Panc1 (cell line): Measurements from ENCODE around the gene RAB3IL1. TPM values are rescaled to one million over a fixed set of nuclear protein-coding genes. Genes with fewer than 3 reads are reported as not detected.

Experiments
- ATAC-seq: fragments of 200-7000 bp; cut with Tn5 transposase; 2 replicates; pipeline ENCODE4 v1.9.1; 2020; ENCODE audit warnings: mild to moderate bottlenecking, moderate library complexity
- BruUV-seq: library from RNA; stranded (reverse); fragments of 400-500 nt; replicated peaks from 2 replicates; lab custom pipeline; 2021; lab: Mats Ljungman, UMichigan
- CTCF ChIA-PET: fragments of 300-600 bp; sonication (Branson Sonifier 250); formaldehyde crosslinking; loops from one replicate; lab custom pipeline; 2022; ENCODE audit warnings: antibody characterized with exemption; lab: Charles Lee
- POLR2A ChIA-PET: fragments of 300-600 bp; sonication (Branson Sonifier 250); formaldehyde crosslinking; loops from one replicate; lab custom pipeline; 2022; ENCODE audit warnings: antibody characterized with exemption; lab: Charles Lee
- DNase-seq: peaks from one replicate; pipeline ENCODE4 v3.0.0-alpha.2; 2010; ENCODE audit warnings: low read depth, low spot score
- H3K27ac ChIP-seq: 2 replicates; pipeline ENCODE4 v1.5.1; 2011; ENCODE audit warnings: mild to moderate bottlenecking, low read length, inconsistent platforms
- H3K27me3 ChIP-seq: fragments of 200-500 bp; sonication (Bioruptor generic); 2 replicates; pipeline ENCODE4 v1.6.0; 2014; ENCODE audit warnings: low read length, inconsistent platforms; ENCODE audit not compliant: control insufficient read depth, insufficient read depth
- H3K36me3 ChIP-seq: fragments of 200-500 bp; sonication (Bioruptor generic); 2 replicates; pipeline ENCODE4 v1.5.1; 2014; ENCODE audit warnings: inconsistent platforms, mild to moderate bottlenecking, low read length, moderate library complexity; ENCODE audit not compliant: control insufficient read depth, insufficient read depth
- H3K4me1 ChIP-seq: 2 replicates; pipeline ENCODE4 v1.5.1; 2011; ENCODE audit warnings: inconsistent platforms, mild to moderate bottlenecking, low read length, moderate library complexity; ENCODE audit not compliant: control insufficient read depth, insufficient read depth
- H3K4me3 ChIP-seq, 2 experiments: 2 replicates each; pipeline ENCODE4 v1.5.1; 2011 to 2012; ENCODE audit warnings: low read depth in 2 of 2, low read length in 2 of 2, mild to moderate bottlenecking in 2 of 2, inconsistent platforms in 1 of 2, moderate library complexity in 1 of 2
- H3K9me3 ChIP-seq: fragments of 200-500 bp; sonication (Bioruptor generic); 2 replicates; pipeline ENCODE4 v1.5.1; 2014; ENCODE audit warnings: low read depth, mild to moderate bottlenecking, inconsistent platforms, low read length, moderate library complexity; ENCODE audit not compliant: control insufficient read depth, insufficient read depth
- POLR2AphosphoS5 ChIP-seq: IDR thresholded peaks from 2 replicates; pipeline ENCODE4 v1.6.1; 2012; ENCODE audit warnings: mild to moderate bottlenecking, low read depth, low read length, moderate library complexity
- SIN3A ChIP-seq: IDR thresholded peaks from 2 replicates; pipeline ENCODE4 v1.6.1; 2012; ENCODE audit warnings: low read depth, mild to moderate bottlenecking, low read length, moderate library complexity, borderline replicate concordance; ENCODE audit not compliant: insufficient read depth
- TCF7L2 ChIP-seq: IDR thresholded peaks from 2 replicates; pipeline ENCODE4 v1.6.1; 2011; ENCODE audit warnings: mild to moderate bottlenecking, low read depth, low read length, inconsistent platforms
- in situ Hi-C: cut with HindIII; loops from 2 replicates; pipeline ENCODE4 v1.10.0; 2016; ENCODE audit warnings: low sequenced_read_pairs, low pct_unique_long_range_greater_than_20kb
- intact Hi-C: fragments of 100-400 bp; cut with micrococcal nuclease; formaldehyde crosslinking; loops from one replicate; pipeline ENCODE4 v1.10.0; 2022; ENCODE audit not compliant: unreplicated experiment
- total RNA-seq: library from RNA; stranded (reverse); gene quantifications from one replicate; pipeline ENCODE4 v1.2.1, GENCODE V29; 2021; ENCODE audit not compliant: unreplicated experiment
- TF ChIP-seq, protein P1 (sequence below), 2 experiments: IDR thresholded peaks; 2 replicates each; pipeline ENCODE4 v1.6.1; 2011 to 2012; ENCODE audit warnings: low read depth in 2 of 2, control low read depth in 1 of 2, low read length in 1 of 2, mild to moderate bottlenecking in 1 of 2, moderate library complexity in 1 of 2; ENCODE audit not compliant: insufficient read depth in 1 of 2
- TF ChIP-seq, protein P2 (sequence below): fragments of 450-650 bp; IDR thresholded peaks from 2 replicates; pipeline ENCODE4 v1.5.1; 2017; ENCODE audit warnings: mild to moderate bottlenecking

RAB3IL1 gene
- total RNA-seq, 1 experiment from 2014 or later = 8.9 TPM

DNA sequence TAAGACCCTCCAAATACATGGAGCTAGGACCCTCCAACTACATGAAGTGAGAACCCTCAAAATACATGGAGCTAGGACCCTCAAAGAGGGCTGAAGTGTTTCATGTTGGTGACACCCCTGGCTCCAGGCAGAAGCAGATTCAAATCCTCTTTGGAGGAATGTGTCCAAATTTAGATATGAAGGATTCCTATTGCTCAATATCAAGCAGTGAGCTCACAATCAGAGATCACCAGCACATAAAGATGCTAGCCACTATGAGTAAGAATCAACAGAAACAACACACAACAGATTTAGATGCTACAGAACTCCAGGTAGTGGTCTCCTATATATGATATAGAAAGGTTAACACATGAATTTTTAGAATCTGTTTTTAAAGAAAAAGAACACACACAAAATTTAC lies 11.2 kb upstream of the RAB3IL1 start:
- Histone ChIP-seq H3K4me3 (no peak overlapping the region), H3K27ac (no peak overlapping the region), H3K4me1 (no peaks in the 10 kb centered on the region), H3K9me3 (no peaks in the 10 kb centered on the region), H3K36me3 (no peaks in the 10 kb centered on the region), H3K27me3 (no peaks in the 10 kb centered on the region)
- DNase-seq = no peak
- TF ChIP-seq TCF7L2 (no peak), SIN3A (no peak), POLR2AphosphoS5 (no peak)
- TF ChIP-seq, protein P1, sequence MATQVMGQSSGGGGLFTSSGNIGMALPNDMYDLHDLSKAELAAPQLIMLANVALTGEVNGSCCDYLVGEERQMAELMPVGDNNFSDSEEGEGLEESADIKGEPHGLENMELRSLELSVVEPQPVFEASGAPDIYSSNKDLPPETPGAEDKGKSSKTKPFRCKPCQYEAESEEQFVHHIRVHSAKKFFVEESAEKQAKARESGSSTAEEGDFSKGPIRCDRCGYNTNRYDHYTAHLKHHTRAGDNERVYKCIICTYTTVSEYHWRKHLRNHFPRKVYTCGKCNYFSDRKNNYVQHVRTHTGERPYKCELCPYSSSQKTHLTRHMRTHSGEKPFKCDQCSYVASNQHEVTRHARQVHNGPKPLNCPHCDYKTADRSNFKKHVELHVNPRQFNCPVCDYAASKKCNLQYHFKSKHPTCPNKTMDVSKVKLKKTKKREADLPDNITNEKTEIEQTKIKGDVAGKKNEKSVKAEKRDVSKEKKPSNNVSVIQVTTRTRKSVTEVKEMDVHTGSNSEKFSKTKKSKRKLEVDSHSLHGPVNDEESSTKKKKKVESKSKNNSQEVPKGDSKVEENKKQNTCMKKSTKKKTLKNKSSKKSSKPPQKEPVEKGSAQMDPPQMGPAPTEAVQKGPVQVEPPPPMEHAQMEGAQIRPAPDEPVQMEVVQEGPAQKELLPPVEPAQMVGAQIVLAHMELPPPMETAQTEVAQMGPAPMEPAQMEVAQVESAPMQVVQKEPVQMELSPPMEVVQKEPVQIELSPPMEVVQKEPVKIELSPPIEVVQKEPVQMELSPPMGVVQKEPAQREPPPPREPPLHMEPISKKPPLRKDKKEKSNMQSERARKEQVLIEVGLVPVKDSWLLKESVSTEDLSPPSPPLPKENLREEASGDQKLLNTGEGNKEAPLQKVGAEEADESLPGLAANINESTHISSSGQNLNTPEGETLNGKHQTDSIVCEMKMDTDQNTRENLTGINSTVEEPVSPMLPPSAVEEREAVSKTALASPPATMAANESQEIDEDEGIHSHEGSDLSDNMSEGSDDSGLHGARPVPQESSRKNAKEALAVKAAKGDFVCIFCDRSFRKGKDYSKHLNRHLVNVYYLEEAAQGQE (IDR thresholded peaks at IDR 0.05; ENCODE audit: insufficient read depth in 1 of 2, low read depth in 2 of 2, low read length in 1 of 2) = no peak
- TF ChIP-seq, protein P2, sequence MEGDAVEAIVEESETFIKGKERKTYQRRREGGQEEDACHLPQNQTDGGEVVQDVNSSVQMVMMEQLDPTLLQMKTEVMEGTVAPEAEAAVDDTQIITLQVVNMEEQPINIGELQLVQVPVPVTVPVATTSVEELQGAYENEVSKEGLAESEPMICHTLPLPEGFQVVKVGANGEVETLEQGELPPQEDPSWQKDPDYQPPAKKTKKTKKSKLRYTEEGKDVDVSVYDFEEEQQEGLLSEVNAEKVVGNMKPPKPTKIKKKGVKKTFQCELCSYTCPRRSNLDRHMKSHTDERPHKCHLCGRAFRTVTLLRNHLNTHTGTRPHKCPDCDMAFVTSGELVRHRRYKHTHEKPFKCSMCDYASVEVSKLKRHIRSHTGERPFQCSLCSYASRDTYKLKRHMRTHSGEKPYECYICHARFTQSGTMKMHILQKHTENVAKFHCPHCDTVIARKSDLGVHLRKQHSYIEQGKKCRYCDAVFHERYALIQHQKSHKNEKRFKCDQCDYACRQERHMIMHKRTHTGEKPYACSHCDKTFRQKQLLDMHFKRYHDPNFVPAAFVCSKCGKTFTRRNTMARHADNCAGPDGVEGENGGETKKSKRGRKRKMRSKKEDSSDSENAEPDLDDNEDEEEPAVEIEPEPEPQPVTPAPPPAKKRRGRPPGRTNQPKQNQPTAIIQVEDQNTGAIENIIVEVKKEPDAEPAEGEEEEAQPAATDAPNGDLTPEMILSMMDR = no peak
- intact Hi-C loops (no loop called here), in situ Hi-C loops (no loop called here)
- no peak for ATAC-seq
- CTCF ChIA-PET = interaction anchor here (0.9 to 1.2 kb wide), 2 partner anchors 32 to 180 kb away, joined by 3 read pairs; no protein-coding TSS in a partner anchor
- no TSS peak for BruUV-seq
- POLR2A ChIA-PET = no interaction called here

DNA sequence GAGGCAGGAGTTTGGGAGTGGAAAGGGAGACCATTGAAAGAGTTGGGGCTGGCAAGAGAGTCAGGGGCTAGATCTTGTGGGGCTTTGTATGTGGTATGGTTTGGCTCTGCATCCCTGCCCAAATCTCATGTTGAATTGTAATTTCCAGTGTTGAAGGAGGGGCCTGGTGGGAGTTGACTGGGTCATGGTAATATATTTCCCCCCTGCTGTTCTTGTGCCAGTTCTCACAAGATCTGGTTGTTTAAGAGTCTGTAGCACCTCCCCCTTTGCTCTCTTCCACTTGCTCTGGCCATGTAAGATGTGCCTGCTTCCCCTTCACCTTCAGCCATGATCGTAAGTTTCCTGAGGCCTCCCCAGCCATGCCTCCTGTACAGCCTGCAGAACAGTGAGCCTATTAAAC lies 10.1 kb upstream of the RAB3IL1 start:
- in situ Hi-C loops = no loop called here
- ATAC-seq = no peak

More for the DNA sequence above, 10.1 kb upstream of the RAB3IL1 start:
- H3K27ac ChIP-seq = no peak overlapping the region
- H3K9me3 ChIP-seq = no peaks in the 10 kb centered on the region
- no peaks in the 10 kb centered on the region for H3K27me3 ChIP-seq
- intact Hi-C loops = no loop called here
- POLR2A ChIA-PET = no interaction called here
- H3K36me3 ChIP-seq = no peaks in the 10 kb centered on the region
- TF ChIP-seq SIN3A = no peak
- TF ChIP-seq TCF7L2 = no peak
- TF ChIP-seq, protein P1 (IDR thresholded peaks at IDR 0.05; ENCODE audit: insufficient read depth in 1 of 2, low read depth in 2 of 2, low read length in 1 of 2) = no peak
- TF ChIP-seq, protein P2 = no peak
- no peak for TF ChIP-seq POLR2AphosphoS5
- H3K4me3 ChIP-seq = no peak overlapping the region
- no peaks in the 10 kb centered on the region for H3K4me1 ChIP-seq
- CTCF ChIA-PET = no interaction called here
- BruUV-seq = no TSS peak
- no peak for DNase-seq
